ENCODE measurements around the gene FGF14. TPM values are rescaled to one million over a fixed set of nuclear protein-coding genes. Genes with fewer than 3 reads are reported as not detected.

FGF14 gene
- total and polyA plus RNA-seq, 7 experiments from 2014 or later = not detected

- intact Hi-C loops (cut with micrococcal nuclease) = no loop called here
- Mint-ChIP-seq H3K36me3 (no peaks in the 10 kb centered on the region), H3K4me1 (no peaks in the 10 kb centered on the region), H3K27ac (no peak overlapping the region), H3K9me3 (peaks cover 0 to 3% (median 0%) of the 10 kb centered on the region in 11 donors), H3K4me3 (no peak overlapping the region), H3K27me3 (peaks cover 4 to 19% (median 14%) of the 10 kb centered on the region in 5 donors)
- no peaks in the 10 kb centered on the region for H3K4me1 ChIP-seq (ENCODE audit: control insufficient read depth in 2 of 2, insufficient read depth in 2 of 2, low read length in 2 of 2)
- POLR2A ChIA-PET = no interaction called here
- H3K27ac ChIP-seq (ENCODE audit: low read depth, low read length) = no peak overlapping the region
- no peaks in the 10 kb centered on the region for H3K9me3 ChIP-seq (ENCODE audit: control insufficient read depth in 2 of 3, low read length in 3 of 3)
- no peak for DNase-seq
- no peaks in the 10 kb centered on the region for H3K27me3 ChIP-seq (ENCODE audit: control insufficient read depth in 2 of 2, insufficient read depth in 2 of 2, low read length in 2 of 2)
- H3K4me3 ChIP-seq (ENCODE audit: low read length) = no peak overlapping the region
- ATAC-seq = no peak
- CTCF ChIA-PET = no interaction called here
- no peaks in the 10 kb centered on the region for H3K36me3 ChIP-seq (ENCODE audit: control insufficient read depth in 2 of 3, insufficient read depth in 3 of 3, low read length in 3 of 3)
Observed at GRCh38 chr13:102214956-102215355, 186.9 kb downstream of the FGF14 start.

DNA sequence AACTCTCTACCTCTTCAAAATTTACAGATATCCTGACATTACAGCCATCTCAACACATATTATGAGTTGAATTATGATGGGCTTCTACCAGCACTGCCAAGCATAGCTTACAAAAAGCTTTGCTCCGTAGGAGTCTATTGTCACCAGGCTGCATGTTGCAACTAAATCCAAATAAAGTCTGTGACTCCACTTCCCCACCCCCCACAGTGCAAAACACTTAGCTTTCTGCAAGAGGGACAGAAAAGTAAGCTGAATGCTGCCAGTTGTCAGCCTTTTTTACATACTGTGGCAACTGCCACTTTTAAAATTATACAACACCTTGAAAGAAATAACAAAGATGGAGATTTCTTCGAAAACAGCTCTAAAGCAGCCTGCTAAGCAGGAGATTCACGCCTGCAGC, 189.1 kb downstream of the FGF14 start:
- POLR2A ChIA-PET = no interaction called here
- no peaks in the 10 kb centered on the region for H3K36me3 Mint-ChIP-seq

GRCh38 chr13:102208347-102208746, 193.5 kb downstream of the FGF14 start:
- Mint-ChIP-seq H3K36me3 (no peaks in the 10 kb centered on the region), H3K4me1 (no peaks in the 10 kb centered on the region), H3K27ac (no peak overlapping the region), H3K4me3 (no peak overlapping the region), H3K27me3 (peaks cover 0 to 4% (median 0%) of the 10 kb centered on the region in 5 donors), H3K9me3 (no peaks in the 10 kb centered on the region)
- Histone ChIP-seq H3K9me3 (ENCODE audit: control insufficient read depth in 2 of 3, low read length in 3 of 3) (no peaks in the 10 kb centered on the region), H3K4me3 (ENCODE audit: low read length) (no peak overlapping the region), H3K4me1 (ENCODE audit: control insufficient read depth in 2 of 2, insufficient read depth in 2 of 2, low read length in 2 of 2) (no peaks in the 10 kb centered on the region), H3K27me3 (ENCODE audit: control insufficient read depth in 2 of 2, insufficient read depth in 2 of 2, low read length in 2 of 2) (no peaks in the 10 kb centered on the region), H3K27ac (ENCODE audit: low read depth, low read length) (no peak overlapping the region), H3K36me3 (ENCODE audit: control insufficient read depth in 2 of 3, insufficient read depth in 3 of 3, low read length in 3 of 3) (no peaks in the 10 kb centered on the region)
- CTCF ChIA-PET = no interaction called here
- no peak for ATAC-seq
- intact Hi-C loops (cut with micrococcal nuclease) = no loop called here
- POLR2A ChIA-PET = no interaction called here
- no peak for DNase-seq

More for the DNA sequence above, 189.1 kb downstream of the FGF14 start:
- H3K9me3 ChIP-seq (ENCODE audit: control insufficient read depth in 2 of 3, low read length in 3 of 3) = no peaks in the 10 kb centered on the region
- Mint-ChIP-seq H3K27ac (no peak overlapping the region), H3K4me1 (no peaks in the 10 kb centered on the region), H3K4me3 (no peak overlapping the region), H3K9me3 (peaks cover 0 to 3% (median 0%) of the 10 kb centered on the region in 11 donors), H3K27me3 (peaks cover 4 to 19% (median 13%) of the 10 kb centered on the region in 5 donors)
- no peak overlapping the region for H3K4me3 ChIP-seq (ENCODE audit: low read length)
- intact Hi-C loops (cut with micrococcal nuclease) = no loop called here
- CTCF ChIA-PET = no interaction called here
- H3K27me3 ChIP-seq (ENCODE audit: control insufficient read depth in 2 of 2, insufficient read depth in 2 of 2, low read length in 2 of 2) = no peaks in the 10 kb centered on the region
- H3K27ac ChIP-seq (ENCODE audit: low read depth, low read length) = no peak overlapping the region
- DNase-seq (no peak), ATAC-seq (no peak)
- H3K36me3 ChIP-seq (ENCODE audit: control insufficient read depth in 2 of 3, insufficient read depth in 3 of 3, low read length in 3 of 3) = no peaks in the 10 kb centered on the region
- H3K4me1 ChIP-seq (ENCODE audit: control insufficient read depth in 2 of 2, insufficient read depth in 2 of 2, low read length in 2 of 2) = no peaks in the 10 kb centered on the region

DNA sequence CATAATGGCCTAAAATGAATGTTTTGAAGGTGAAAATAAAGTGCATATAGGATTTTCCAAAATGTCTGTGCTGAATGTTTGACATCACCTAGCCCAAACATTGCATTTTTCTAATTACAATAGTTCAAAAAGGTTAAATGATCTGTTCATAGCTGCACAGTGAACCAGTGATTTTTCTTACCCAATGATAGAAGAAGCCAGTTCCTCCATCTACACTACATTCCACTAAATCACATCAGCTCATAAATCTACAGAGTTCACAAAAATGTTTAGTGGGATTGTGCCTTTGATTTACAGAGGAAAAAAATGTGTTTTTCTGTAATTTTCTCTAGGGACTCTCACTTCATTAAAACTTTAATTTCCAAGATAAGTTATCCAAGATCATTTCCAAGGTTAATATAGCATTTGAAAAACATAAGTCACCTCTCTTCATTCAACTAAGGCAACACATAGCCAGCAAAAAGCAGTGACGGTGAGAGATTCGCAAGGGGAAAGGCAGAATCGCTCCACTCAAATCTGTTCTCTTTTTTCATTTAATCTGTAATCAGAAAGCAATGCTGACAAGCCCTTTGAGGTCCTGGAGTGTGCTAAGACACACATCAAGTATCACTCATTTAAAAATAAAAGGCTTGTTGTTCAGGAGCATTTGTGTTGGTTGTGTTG, 194.0 kb downstream of the FGF14 start:
- no peak overlapping the region for H3K4me3 Mint-ChIP-seq
- Histone ChIP-seq H3K9me3 (ENCODE audit: control insufficient read depth in 2 of 3, low read length in 3 of 3) (no peaks in the 10 kb centered on the region), H3K4me1 (ENCODE audit: control insufficient read depth in 2 of 2, insufficient read depth in 2 of 2, low read length in 2 of 2) (no peaks in the 10 kb centered on the region), H3K36me3 (ENCODE audit: control insufficient read depth in 2 of 3, insufficient read depth in 3 of 3, low read length in 3 of 3) (no peaks in the 10 kb centered on the region), H3K27ac (ENCODE audit: low read depth, low read length) (no peak overlapping the region), H3K4me3 (ENCODE audit: low read length) (no peak overlapping the region), H3K27me3 (ENCODE audit: control insufficient read depth in 2 of 2, insufficient read depth in 2 of 2, low read length in 2 of 2) (no peaks in the 10 kb centered on the region)
- POLR2A ChIA-PET = no interaction called here
- ATAC-seq = no peak
- no peak overlapping the region for H3K27ac Mint-ChIP-seq
- H3K4me1 Mint-ChIP-seq = no peaks in the 10 kb centered on the region
- no peaks in the 10 kb centered on the region for H3K36me3 Mint-ChIP-seq
- CTCF ChIA-PET = no interaction called here
- peaks cover 0 to 4% (median 0%) of the 10 kb centered on the region in 5 donors for H3K27me3 Mint-ChIP-seq
- no peaks in the 10 kb centered on the region for H3K9me3 Mint-ChIP-seq
- intact Hi-C loops (cut with micrococcal nuclease) = no loop called here
- no peak for DNase-seq

DNA sequence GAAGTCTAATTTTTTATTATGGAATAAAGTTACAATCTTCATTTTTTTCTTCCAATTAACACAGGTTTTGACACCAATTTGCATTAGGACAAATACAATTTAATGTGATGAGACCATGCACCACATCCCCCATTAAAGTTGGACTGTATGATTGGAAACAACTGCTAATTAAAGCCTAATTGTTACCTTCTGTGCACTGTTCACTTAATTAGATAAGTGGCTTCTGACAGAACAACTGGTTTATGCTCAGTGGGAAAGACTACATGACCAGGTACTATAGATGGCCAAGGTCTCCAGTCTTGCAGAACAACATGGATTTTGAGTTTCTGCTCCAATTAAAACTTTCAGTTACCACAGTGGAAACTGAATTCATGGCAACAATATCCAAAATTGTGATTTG, 198.1 kb downstream of the FGF14 start:
- H3K27ac Mint-ChIP-seq = no peak overlapping the region
- intact Hi-C loops (cut with micrococcal nuclease) = no loop called here
- Histone ChIP-seq H3K36me3 (ENCODE audit: control insufficient read depth in 2 of 3, insufficient read depth in 3 of 3, low read length in 3 of 3) (no peaks in the 10 kb centered on the region), H3K27ac (ENCODE audit: low read depth, low read length) (no peak overlapping the region), H3K27me3 (ENCODE audit: control insufficient read depth in 2 of 2, insufficient read depth in 2 of 2, low read length in 2 of 2) (no peaks in the 10 kb centered on the region), H3K4me3 (ENCODE audit: low read length) (no peak overlapping the region), H3K9me3 (ENCODE audit: control insufficient read depth in 2 of 3, low read length in 3 of 3) (no peaks in the 10 kb centered on the region), H3K4me1 (ENCODE audit: control insufficient read depth in 2 of 2, insufficient read depth in 2 of 2, low read length in 2 of 2) (no peaks in the 10 kb centered on the region)
- ChIA-PET POLR2A (no interaction called here), CTCF (no interaction called here)
- no peak for DNase-seq
- no peaks in the 10 kb centered on the region for H3K36me3 Mint-ChIP-seq
- H3K4me3 Mint-ChIP-seq = no peak overlapping the region
- no peaks in the 10 kb centered on the region for H3K4me1 Mint-ChIP-seq
- peaks cover 0 to 4% (median 0%) of the 10 kb centered on the region in 5 donors for H3K27me3 Mint-ChIP-seq
- ATAC-seq = no peak
- H3K9me3 Mint-ChIP-seq = peaks cover 0 to 4% (median 0%) of the 10 kb centered on the region in 11 donors

DNA sequence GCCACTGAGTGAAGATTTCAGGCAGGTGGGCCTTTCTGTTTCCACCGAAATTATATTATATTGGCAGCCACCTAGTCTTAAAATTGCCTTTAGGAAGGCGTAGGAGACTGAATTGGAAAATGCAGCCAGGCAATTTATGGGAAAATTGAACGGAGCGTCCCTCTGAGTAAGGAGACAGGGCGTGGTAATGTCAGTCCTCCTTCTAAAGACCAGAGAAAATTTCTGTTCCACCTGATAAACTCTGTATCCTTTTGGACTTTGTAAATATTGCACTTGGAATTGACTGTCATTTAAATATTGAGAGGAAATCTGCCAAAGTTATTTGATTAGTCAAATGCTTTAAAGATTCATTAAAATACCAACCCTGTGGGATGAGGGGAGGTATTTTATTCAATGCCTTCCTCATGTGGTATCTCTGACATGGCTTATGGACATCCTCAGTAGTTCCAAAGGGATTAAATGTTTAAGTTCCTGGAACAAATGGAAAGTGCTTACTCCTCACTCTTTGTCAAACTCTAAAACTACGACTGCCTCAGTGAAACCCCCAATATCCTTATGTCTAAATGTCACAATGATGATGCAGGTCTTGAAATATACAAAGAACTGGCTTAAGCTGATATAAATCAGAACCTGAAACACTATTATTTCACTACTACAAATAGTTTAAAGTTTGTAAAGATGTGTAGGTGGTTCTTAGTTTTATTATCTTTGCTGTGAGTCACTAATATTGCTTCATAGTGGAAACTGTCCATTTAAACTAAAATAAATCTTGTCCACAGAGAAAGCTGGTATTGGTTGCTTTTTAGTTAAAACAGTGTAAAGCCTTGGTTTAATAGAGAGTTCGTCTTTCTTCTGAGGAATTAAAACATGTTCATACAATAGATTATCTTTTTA, 203.2 kb downstream of the FGF14 start:
- no peak overlapping the region for H3K4me3 Mint-ChIP-seq
- H3K27ac Mint-ChIP-seq = no peak overlapping the region
- intact Hi-C loops (cut with micrococcal nuclease) = no loop called here
- no peaks in the 10 kb centered on the region for H3K36me3 ChIP-seq (ENCODE audit: control insufficient read depth in 2 of 3, insufficient read depth in 3 of 3, low read length in 3 of 3)
- H3K4me1 Mint-ChIP-seq = no peaks in the 10 kb centered on the region
- H3K27me3 Mint-ChIP-seq = peaks cover 0 to 5% (median 0%) of the 10 kb centered on the region in 5 donors
- ChIA-PET POLR2A (no interaction called here), CTCF (no interaction called here)
- no peak overlapping the region for H3K4me3 ChIP-seq (ENCODE audit: low read length)
- no peaks in the 10 kb centered on the region for H3K4me1 ChIP-seq (ENCODE audit: control insufficient read depth in 2 of 2, insufficient read depth in 2 of 2, low read length in 2 of 2)
- ATAC-seq = no peak
- no peaks in the 10 kb centered on the region for H3K36me3 Mint-ChIP-seq
- H3K27me3 ChIP-seq (ENCODE audit: control insufficient read depth in 2 of 2, insufficient read depth in 2 of 2, low read length in 2 of 2) = peaks cover 0 to 3% of the 10 kb centered on the region in 2 donors
- H3K9me3 ChIP-seq (ENCODE audit: control insufficient read depth in 2 of 3, low read length in 3 of 3) = no peaks in the 10 kb centered on the region
- DNase-seq = no peak
- no peak overlapping the region for H3K27ac ChIP-seq (ENCODE audit: low read depth, low read length)
- H3K9me3 Mint-ChIP-seq = peaks cover 0 to 4% (median 0%) of the 10 kb centered on the region in 11 donors
